SH-SY5Y (cell line): ENCODE data around the gene CSMD2.

Experiments
- GATA2 ChIP-seq: IDR thresholded peaks from 2 replicates; pipeline ENCODE4 v1.6.1; 2011; ENCODE audit warnings: mild to moderate bottlenecking, low read depth, low read length
- GATA3 ChIP-seq: IDR thresholded peaks from 2 replicates; pipeline ENCODE4 v1.6.1; 2011; ENCODE audit warnings: low read depth, mild to moderate bottlenecking, low read length, moderate library complexity

DNA sequence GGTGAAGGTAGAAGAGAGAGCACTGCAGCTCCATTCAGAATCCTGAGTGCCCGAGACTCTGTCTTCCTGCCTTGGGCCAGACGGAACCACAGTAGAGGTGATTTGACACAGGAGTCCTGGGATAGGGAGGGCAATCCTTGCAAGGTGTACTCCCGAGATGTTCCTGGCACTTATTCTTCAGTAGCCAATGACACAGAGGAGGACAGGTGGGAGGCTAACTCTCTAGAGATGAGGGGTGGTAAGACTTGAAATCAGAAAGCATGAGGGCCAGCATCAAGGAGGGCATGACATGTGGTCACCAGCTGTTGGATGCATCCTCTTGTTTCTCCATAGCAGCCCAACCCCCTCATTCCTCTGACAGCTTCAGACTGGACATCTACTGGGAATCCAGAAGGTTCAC, 56.3 kb downstream of the CSMD2 start:
- no peak for TF ChIP-seq GATA3
- TF ChIP-seq GATA2 = no peak
